Measurements from ENCODE around the gene TMOD2.

Gene TMOD2

GRCh38 chr15:51848811-51849210 lies 97.4 kb downstream of the TMOD2 start:
- H3K27ac Mint-ChIP-seq: peak overlapping the region; percentile 14
- intact Hi-C loops (cut with micrococcal nuclease): no loop called here
- H3K9me3 Mint-ChIP-seq: no peaks in the 10 kb centered on the region
- H3K4me1 Mint-ChIP-seq (ENCODE audit: low read depth): peaks cover 61% of the 10 kb centered on the region
- no peak overlapping the region for H3K4me3 Mint-ChIP-seq
- no peaks in the 10 kb centered on the region for H3K27me3 Mint-ChIP-seq
- H3K36me3 Mint-ChIP-seq (ENCODE audit: low read depth): peaks cover 24% of the 10 kb centered on the region

- peaks cover 67% of the 10 kb centered on the region for H3K4me1 Mint-ChIP-seq (ENCODE audit: low read depth)
- intact Hi-C loops (cut with micrococcal nuclease): no loop called here
- H3K27ac Mint-ChIP-seq: no peak overlapping the region
- H3K4me3 Mint-ChIP-seq: no peak overlapping the region
- H3K9me3 Mint-ChIP-seq: no peaks in the 10 kb centered on the region
- peaks cover 24% of the 10 kb centered on the region for H3K36me3 Mint-ChIP-seq (ENCODE audit: low read depth)
- H3K27me3 Mint-ChIP-seq: no peaks in the 10 kb centered on the region
These were observed 98.5 kb downstream of the TMOD2 start for GRCh38 chr15:51849860-51850259.

GRCh38 chr15:51853998-51854397 lies 102.6 kb downstream of the TMOD2 start:
- no peaks in the 10 kb centered on the region for H3K27me3 Mint-ChIP-seq
- intact Hi-C loops (cut with micrococcal nuclease): no loop called here
- no peak overlapping the region for H3K4me3 Mint-ChIP-seq
- peaks cover 63% of the 10 kb centered on the region for H3K4me1 Mint-ChIP-seq (ENCODE audit: low read depth)
- peaks cover 14% of the 10 kb centered on the region for H3K36me3 Mint-ChIP-seq (ENCODE audit: low read depth)
- H3K27ac Mint-ChIP-seq: no peak overlapping the region
- H3K9me3 Mint-ChIP-seq: no peaks in the 10 kb centered on the region

- intact Hi-C loops (cut with micrococcal nuclease): no loop called here
- Mint-ChIP-seq H3K4me3 (no peak overlapping the region), H3K27ac (peak overlapping the region; percentile 70), H3K27me3 (no peaks in the 10 kb centered on the region), H3K4me1 (ENCODE audit: low read depth) (peaks cover 54% of the 10 kb centered on the region), H3K9me3 (no peaks in the 10 kb centered on the region), H3K36me3 (ENCODE audit: low read depth) (peaks cover 15% of the 10 kb centered on the region)
These were observed 104.2 kb downstream of the TMOD2 start for GRCh38 chr15:51855612-51856011.

GRCh38 chr15:51856714-51857380 lies 105.5 kb downstream of the TMOD2 start:
- Mint-ChIP-seq H3K27me3 (no peaks in the 10 kb centered on the region), H3K9me3 (no peaks in the 10 kb centered on the region), H3K4me3 (no peak overlapping the region), H3K27ac (no peak overlapping the region), H3K36me3 (ENCODE audit: low read depth) (peaks cover 20% of the 10 kb centered on the region), H3K4me1 (ENCODE audit: low read depth) (peaks cover 59% of the 10 kb centered on the region)
- intact Hi-C loops (cut with micrococcal nuclease): no loop called here

GRCh38 chr15:51861557-51862359 lies 110.4 kb downstream of the TMOD2 start:
- Mint-ChIP-seq H3K27me3 (no peaks in the 10 kb centered on the region), H3K9me3 (no peaks in the 10 kb centered on the region), H3K36me3 (ENCODE audit: low read depth) (peaks cover 61% of the 10 kb centered on the region), H3K4me3 (no peak overlapping the region), H3K27ac (no peak overlapping the region), H3K4me1 (ENCODE audit: low read depth) (peaks cover 26% of the 10 kb centered on the region)
- intact Hi-C loops (cut with micrococcal nuclease): loop anchor here (5.0 kb wide), 1 partner anchor 34 kb away; the partner anchor contains the start of gene TMOD3

GRCh38 chr15:51863131-51863530 lies 111.7 kb downstream of the TMOD2 start:
- intact Hi-C loops (cut with micrococcal nuclease): loop anchor here (5.0 kb wide), 1 partner anchor 36 kb away; the partner anchor contains the start of gene TMOD3
- H3K36me3 Mint-ChIP-seq (ENCODE audit: low read depth): peaks cover 73% of the 10 kb centered on the region
- H3K9me3 Mint-ChIP-seq: no peaks in the 10 kb centered on the region
- H3K4me1 Mint-ChIP-seq (ENCODE audit: low read depth): peaks cover 24% of the 10 kb centered on the region
- no peaks in the 10 kb centered on the region for H3K27me3 Mint-ChIP-seq
- H3K27ac Mint-ChIP-seq: no peak overlapping the region
- H3K4me3 Mint-ChIP-seq: no peak overlapping the region

- Mint-ChIP-seq H3K27me3 (no peaks in the 10 kb centered on the region), H3K27ac (no peak overlapping the region), H3K4me1 (ENCODE audit: low read depth) (peaks cover 24% of the 10 kb centered on the region), H3K4me3 (no peak overlapping the region), H3K9me3 (no peaks in the 10 kb centered on the region), H3K36me3 (ENCODE audit: low read depth) (peaks cover 75% of the 10 kb centered on the region)
- intact Hi-C loops (cut with micrococcal nuclease): loop anchor here (5.0 kb wide), 1 partner anchor 37 kb away; the partner anchor contains the start of gene TMOD3
These were observed 113.1 kb downstream of the TMOD2 start for GRCh38 chr15:51864408-51865056.

GRCh38 chr15:51865317-51865716 lies 113.9 kb downstream of the TMOD2 start:
- no peaks in the 10 kb centered on the region for H3K9me3 Mint-ChIP-seq
- peaks cover 75% of the 10 kb centered on the region for H3K36me3 Mint-ChIP-seq (ENCODE audit: low read depth)
- intact Hi-C loops (cut with micrococcal nuclease): no loop called here
- H3K4me3 Mint-ChIP-seq: no peak overlapping the region
- peaks cover 18% of the 10 kb centered on the region for H3K4me1 Mint-ChIP-seq (ENCODE audit: low read depth)
- no peak overlapping the region for H3K27ac Mint-ChIP-seq
- no peaks in the 10 kb centered on the region for H3K27me3 Mint-ChIP-seq

Data from dendritic cell treated with granulocyte-macrophage colony-stimulating factor and Interleukin-4, amounts not matched to agents 40 ng/mL and 50 ng/mL, for 4 days (primary cell).